H9 (cell line): Measurements from ENCODE around the gene STMN3. TPM values are rescaled to one million over a fixed set of nuclear protein-coding genes. Genes with fewer than 3 reads are reported as not detected.

Source experiments
- DNase-seq: peaks from one replicate; pipeline ENCODE4 v3.0.0-alpha.2; 2017
- H2AFZ ChIP-seq: one replicate; pipeline ENCODE4 v1.6.1; 2013; ENCODE audit warnings: mild to moderate bottlenecking, low read length, control low read depth, moderate library complexity
- H2AK5ac ChIP-seq: 2 replicates; pipeline ENCODE4 v1.6.1; 2013; ENCODE audit warnings: low read length, control low read depth, mixed read lengths; ENCODE audit not compliant: insufficient read length
- H2BK120ac ChIP-seq: one replicate; pipeline ENCODE4 v1.6.1; 2013; ENCODE audit warnings: low read depth, mild to moderate bottlenecking, low read length, control low read depth, inconsistent platforms; ENCODE audit not compliant: poor library complexity, severe bottlenecking
- H2BK12ac ChIP-seq: 2 replicates; pipeline ENCODE4 v1.6.1; 2013; ENCODE audit warnings: low read length, control low read depth, mixed read lengths, low read depth; ENCODE audit not compliant: insufficient read length
- H2BK15ac ChIP-seq: 2 replicates; pipeline ENCODE4 v1.6.1; 2013; ENCODE audit warnings: low read depth, low read length, control low read depth
- H2BK20ac ChIP-seq: one replicate; pipeline ENCODE4 v1.6.1; 2013; ENCODE audit warnings: low read depth, mild to moderate bottlenecking, low read length, control low read depth, inconsistent platforms; ENCODE audit not compliant: poor library complexity, severe bottlenecking
- H2BK5ac ChIP-seq: 2 replicates; pipeline ENCODE4 v1.6.1; 2013; ENCODE audit warnings: low read length, control low read depth, mixed read lengths; ENCODE audit not compliant: insufficient read length
- H3K14ac ChIP-seq: 2 replicates; pipeline ENCODE4 v1.6.1; 2013; ENCODE audit warnings: low read length, control low read depth; ENCODE audit not compliant: insufficient read depth
- H3K18ac ChIP-seq: 2 replicates; pipeline ENCODE4 v1.6.1; 2013; ENCODE audit warnings: low read depth, mild to moderate bottlenecking, mixed read lengths, low read length, control low read depth; ENCODE audit not compliant: insufficient read length
- H3K23ac ChIP-seq: 2 replicates; pipeline ENCODE4 v1.6.1; 2013; ENCODE audit warnings: low read length, control low read depth, mixed read lengths, low read depth; ENCODE audit not compliant: insufficient read length
- H3K23me2 ChIP-seq: 2 replicates; pipeline ENCODE4 v1.6.1; 2013; ENCODE audit warnings: low read depth, mild to moderate bottlenecking, mixed read lengths, low read length, control low read depth; ENCODE audit not compliant: insufficient read length, poor library complexity, severe bottlenecking
- H3K27ac ChIP-seq: 2 replicates; pipeline ENCODE4 v1.5.1; 2013; ENCODE audit warnings: low read length, control low read depth, mixed read lengths, low read depth; ENCODE audit not compliant: insufficient read length
- H3K27me3 ChIP-seq: 2 replicates; pipeline ENCODE4 v1.6.1; 2013; ENCODE audit warnings: low read length, control low read depth, inconsistent platforms; ENCODE audit not compliant: insufficient read depth
- H3K4ac ChIP-seq: 2 replicates; pipeline ENCODE4 v1.6.1; 2013; ENCODE audit warnings: low read depth, mild to moderate bottlenecking, control low read depth, inconsistent platforms, low read length, moderate library complexity
- H3K4me1 ChIP-seq: 2 replicates; pipeline ENCODE4 v1.6.1; 2013; ENCODE audit warnings: low read length, control low read depth, inconsistent platforms; ENCODE audit not compliant: insufficient read depth
- H3K4me2 ChIP-seq: 2 replicates; pipeline ENCODE4 v1.6.1; 2013; ENCODE audit warnings: low read length, control low read depth, mixed read lengths; ENCODE audit not compliant: insufficient read length, insufficient read depth
- H3K56ac ChIP-seq: 2 replicates; pipeline ENCODE4 v1.6.1; 2013; ENCODE audit warnings: low read depth, mild to moderate bottlenecking, mixed read lengths, low read length, control low read depth; ENCODE audit not compliant: insufficient read length
- H3K79me1 ChIP-seq: 2 replicates; pipeline ENCODE4 v1.6.1; 2013; ENCODE audit warnings: low read depth, mild to moderate bottlenecking, moderate library complexity, low read length, control low read depth, inconsistent platforms; ENCODE audit not compliant: insufficient read depth, poor library complexity, severe bottlenecking
- H3K79me2 ChIP-seq: 2 replicates; pipeline ENCODE4 v1.6.1; 2013; ENCODE audit warnings: low read length, control low read depth, inconsistent platforms; ENCODE audit not compliant: insufficient read depth
- H3K9ac ChIP-seq: 2 replicates; pipeline ENCODE4 v1.6.1; 2013; ENCODE audit warnings: low read length, control low read depth, mixed read lengths; ENCODE audit not compliant: insufficient read length; ENCODE audit errors: extremely low read depth
- H3K9me3 ChIP-seq: one replicate; pipeline ENCODE4 v1.6.1; 2013; ENCODE audit warnings: low read depth, low read length, inconsistent platforms; ENCODE audit not compliant: control insufficient read depth
- H3T11ph ChIP-seq: one replicate; pipeline ENCODE4 v1.6.1; 2013; ENCODE audit warnings: mild to moderate bottlenecking, low read length, control low read depth, inconsistent platforms
- H4K20me1 ChIP-seq: one replicate; pipeline ENCODE4 v1.6.1; 2013; ENCODE audit not compliant: control insufficient read depth, insufficient read length, insufficient read depth
- H4K5ac ChIP-seq: 2 replicates; pipeline ENCODE4 v1.6.1; 2013; ENCODE audit warnings: low read depth, mild to moderate bottlenecking, mixed read lengths, low read length, control low read depth; ENCODE audit not compliant: insufficient read length
- H4K8ac ChIP-seq: replicated peaks from 2 replicates; pipeline ENCODE4 v1.6.1; 2013; ENCODE audit warnings: low read length, control low read depth, mixed read lengths, low read depth; ENCODE audit not compliant: insufficient read length
- H4K91ac ChIP-seq: 2 replicates; pipeline ENCODE4 v1.6.1; 2013; ENCODE audit warnings: low read depth, mild to moderate bottlenecking, moderate library complexity, mixed read lengths, low read length, control low read depth; ENCODE audit not compliant: insufficient read length
- H3K27ac Mint-ChIP-seq, 3 experiments: 2 replicates in 2 of 3; 3 replicates in 1 of 3; pipeline ENCODE4 v1.8.0; 2020 to 2021; ENCODE audit warnings: mixed read lengths in 3 of 3, mild to moderate bottlenecking in 1 of 3, moderate library complexity in 1 of 3
- H3K27me3 Mint-ChIP-seq: 2 replicates; pipeline ENCODE4 v1.8.0; 2021; ENCODE audit warnings: low read depth, mild to moderate bottlenecking, moderate library complexity, mixed read lengths
- H3K36me3 Mint-ChIP-seq, 3 experiments: 2 replicates in 2 of 3; 3 replicates in 1 of 3; pipeline ENCODE4 v1.8.0; 2020 to 2021; ENCODE audit warnings: low read depth in 3 of 3, mixed read lengths in 3 of 3; ENCODE audit not compliant: insufficient read depth in 1 of 3
- H3K4me1 Mint-ChIP-seq, 2 experiments: 2 replicates each; pipeline ENCODE4 v1.8.0; 2020; ENCODE audit warnings: mixed read lengths in 2 of 2
- H3K4me3 Mint-ChIP-seq, 2 experiments: 2 replicates in 1 of 2; 3 replicates in 1 of 2; pipeline ENCODE4 v1.8.0; 2020 to 2021; ENCODE audit warnings: mild to moderate bottlenecking in 2 of 2, mixed read lengths in 2 of 2, moderate library complexity in 1 of 2
- H3K9me3 Mint-ChIP-seq, 2 experiments: 2 replicates in 1 of 2; 3 replicates in 1 of 2; pipeline ENCODE4 v1.8.0; 2020; ENCODE audit warnings: mild to moderate bottlenecking in 2 of 2, mixed read lengths in 2 of 2, moderate library complexity in 1 of 2
- CTCF ChIP-seq: fragments of 200-600 bp; sonication (generic); conservative IDR thresholded peaks from 3 replicates; pipeline ENCODE4 v1.8.0; 2021; ENCODE audit warnings: antibody characterized with exemption, mild to moderate bottlenecking
- WGBS: extraction: QIAGEN DNeasy Blood & Tissue Kit; methylation state at CpG from one replicate; pipeline ENCODE4 v1.1.7; 2013; ENCODE audit warnings: missing lambda C conversion rate, low lambda C conversion rate, mixed read lengths; ENCODE audit not compliant: insufficient read length; ENCODE audit errors: extremely low coverage; 5-methylcytosine and 5-hydroxymethylcytosine counted together
- total RNA-seq: library from RNA; stranded (reverse); gene quantifications from 2 replicates; pipeline ENCODE4 v1.2.1, GENCODE V29; 2021

The STMN3 gene
- total RNA-seq, 1 experiment from 2014 or later: 54.0 TPM

GRCh38 chr20:63661108-63661507 lies 7.9 kb upstream of the STMN3 start:
- Histone ChIP-seq H3K4me2 (no peak overlapping the region), H2AFZ (no peak overlapping the region), H3K79me2 (no peaks in the 10 kb centered on the region), H2BK5ac (no peak overlapping the region), H3K27me3 (no peaks in the 10 kb centered on the region; the same call in 1 of the 2 replicates), H3K4ac (no peak overlapping the region), H3K56ac (no peak overlapping the region), H3K9ac (no peak overlapping the region), H2BK120ac (no peak overlapping the region), H2BK12ac (no peak overlapping the region), H2BK20ac (no peak overlapping the region), H4K91ac (no peak overlapping the region), H3K4me1 (no peaks in the 10 kb centered on the region; the same call in 1 of the 2 replicates), H3K14ac (no peak overlapping the region), H2AK5ac (no peak overlapping the region), H3K79me1 (no peaks in the 10 kb centered on the region), H2BK15ac (no peak overlapping the region), H4K20me1 (no peaks in the 10 kb centered on the region), H3K23ac (no peak overlapping the region), H4K8ac (no peak overlapping the region), H3K9me3 (no peaks in the 10 kb centered on the region), H3K23me2 (peaks cover 7% of the 10 kb centered on the region), H3K18ac (no peak overlapping the region), H4K5ac (no peak overlapping the region), H3K27ac (no peak overlapping the region), H3T11ph (no peak overlapping the region)
- no CpG with 5 or more reads among the region's 22 CpGs for whole genome bisulfite sequencing
- peaks cover 16 to 42% (median 33%) of the 10 kb centered on the region in 3 experiments for H3K36me3 Mint-ChIP-seq
- H3K27ac Mint-ChIP-seq: no peak overlapping the region
- no peak overlapping the region for H3K4me3 Mint-ChIP-seq
- TF ChIP-seq CTCF: no peak
- no peak for DNase-seq
- peaks cover 7 to 20% of the 10 kb centered on the region in 2 experiments for H3K4me1 Mint-ChIP-seq
- no peaks in the 10 kb centered on the region for H3K27me3 Mint-ChIP-seq
- no peaks in the 10 kb centered on the region for H3K9me3 Mint-ChIP-seq
